GM10266 (cell line): ENCODE data around the gene ASTL.
A peak's percentile ranks its signal among the peaks of the same experiment; 100 is the strongest.

Experiments
- DNase-seq: peaks from one replicate; pipeline ENCODE4 v3.0.0; 2012; ENCODE audit errors: extremely low spot score
- CTCF ChIP-seq: IDR thresholded peaks from 2 replicates; pipeline ENCODE4 v1.5.1; 2012; ENCODE audit warnings: mild to moderate bottlenecking, low read depth; ENCODE audit not compliant: control insufficient read depth, insufficient read depth; ENCODE audit errors: missing control alignments

Gene ASTL

GRCh38 chr2:96153291-96153713 is 15.0 kb upstream of the ASTL start:
- DNase-seq, result no peak
- TF ChIP-seq CTCF, result no peak

- no peak for TF ChIP-seq CTCF
- DNase-seq, result no peak
Observed at GRCh38 chr2:96152304-96153161, 14.2 kb upstream of the ASTL start.

- DNase-seq, result no peak
- no peak for TF ChIP-seq CTCF
Observed at GRCh38 chr2:96151595-96152303, 13.4 kb upstream of the ASTL start.

- no peak for DNase-seq
- TF ChIP-seq CTCF, result no peak
Observed at GRCh38 chr2:96150791-96151594, 12.7 kb upstream of the ASTL start.

GRCh38 chr2:96150007-96150640 is 11.8 kb upstream of the ASTL start:
- no peak for DNase-seq
- TF ChIP-seq CTCF, result no peak

GRCh38 chr2:96148410-96149217 is 10.3 kb upstream of the ASTL start:
- DNase-seq, result peak; percentile 83
- TF ChIP-seq CTCF, result peak; percentile 4
